SK-N-MC (cell line): Measurements from ENCODE around the gene PDIA2.

Experiments used
- EZH2 ChIP-seq: fragments of 200-600 bp; sonication (generic); IDR thresholded peaks from one replicate; pipeline ENCODE4 v1.6.1; 2017; ENCODE audit warnings: antibody characterized with exemption
- FOXP2 ChIP-seq: optimal IDR thresholded peaks from 2 replicates; pipeline ENCODE3; 2011; ENCODE audit warnings: mild to moderate bottlenecking, moderate library complexity; ENCODE audit not compliant: insufficient read depth; ENCODE audit errors: extremely low read length, control extremely low read depth
- POLR2AphosphoS5 ChIP-seq: IDR thresholded peaks from 2 replicates; pipeline ENCODE4 v1.6.1; 2012; ENCODE audit warnings: mild to moderate bottlenecking, low read depth, low read length, borderline replicate concordance

DNA sequence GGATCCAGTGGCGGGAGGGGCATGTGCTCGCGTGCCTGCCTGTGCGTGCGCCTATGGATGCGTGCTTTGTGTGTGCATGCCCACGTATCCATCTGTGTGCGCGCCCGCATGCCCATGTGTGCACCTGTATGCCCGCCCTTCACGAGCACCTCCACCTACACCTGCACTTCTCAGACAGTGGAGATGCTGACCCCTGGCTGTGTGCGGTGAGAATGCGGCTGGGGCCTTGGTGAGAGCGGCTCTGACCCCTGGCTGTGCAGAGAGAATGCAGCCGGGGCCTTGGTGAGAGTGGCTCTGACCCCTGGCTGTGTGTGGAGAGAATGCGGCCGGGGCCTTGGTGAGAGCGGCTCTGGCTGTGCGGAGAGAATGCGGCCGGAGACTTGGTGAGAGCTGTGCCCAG is 35.7 kb downstream of the PDIA2 start:
- TF ChIP-seq FOXP2 (no peak), EZH2 (no peak), POLR2AphosphoS5 (no peak)
